ENCODE measurements around the gene NPAS3.

The NPAS3 gene

DNA sequence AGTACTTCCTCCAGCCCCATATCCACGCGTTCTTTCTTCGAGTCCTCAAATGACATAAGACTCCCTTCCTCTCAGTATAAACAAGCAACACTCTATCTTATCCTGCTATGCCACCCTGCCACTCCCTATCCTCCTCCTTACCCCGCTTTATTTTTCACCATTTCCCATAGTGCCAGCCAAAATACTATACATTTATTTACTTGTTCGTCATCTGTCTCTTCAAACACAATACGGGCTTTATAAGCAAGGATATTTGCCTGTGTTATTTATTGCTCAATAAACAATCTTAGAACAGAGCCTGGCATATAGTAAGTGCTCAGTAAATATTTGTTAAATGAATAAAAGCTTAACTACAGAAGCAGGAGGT is 567.3 kb downstream of the NPAS3 start:
- TF ChIP-seq POLR2AphosphoS5 (IDR thresholded peaks at IDR 0.05; ENCODE audit: low read depth, low read length) (no peak), TAF1 (IDR thresholded peaks at IDR 0.05; ENCODE audit: borderline replicate concordance, insufficient read depth, low read length) (no peak), SIN3A (IDR thresholded peaks at IDR 0.05; ENCODE audit: borderline replicate concordance, insufficient read depth, low read length) (no peak), FOXP2 (optimal IDR thresholded peaks at IDR 0.05; ENCODE audit: borderline replicate concordance, extremely low read depth, extremely low read length, insufficient read depth) (no peak)
- TF ChIP-seq, protein P1, sequence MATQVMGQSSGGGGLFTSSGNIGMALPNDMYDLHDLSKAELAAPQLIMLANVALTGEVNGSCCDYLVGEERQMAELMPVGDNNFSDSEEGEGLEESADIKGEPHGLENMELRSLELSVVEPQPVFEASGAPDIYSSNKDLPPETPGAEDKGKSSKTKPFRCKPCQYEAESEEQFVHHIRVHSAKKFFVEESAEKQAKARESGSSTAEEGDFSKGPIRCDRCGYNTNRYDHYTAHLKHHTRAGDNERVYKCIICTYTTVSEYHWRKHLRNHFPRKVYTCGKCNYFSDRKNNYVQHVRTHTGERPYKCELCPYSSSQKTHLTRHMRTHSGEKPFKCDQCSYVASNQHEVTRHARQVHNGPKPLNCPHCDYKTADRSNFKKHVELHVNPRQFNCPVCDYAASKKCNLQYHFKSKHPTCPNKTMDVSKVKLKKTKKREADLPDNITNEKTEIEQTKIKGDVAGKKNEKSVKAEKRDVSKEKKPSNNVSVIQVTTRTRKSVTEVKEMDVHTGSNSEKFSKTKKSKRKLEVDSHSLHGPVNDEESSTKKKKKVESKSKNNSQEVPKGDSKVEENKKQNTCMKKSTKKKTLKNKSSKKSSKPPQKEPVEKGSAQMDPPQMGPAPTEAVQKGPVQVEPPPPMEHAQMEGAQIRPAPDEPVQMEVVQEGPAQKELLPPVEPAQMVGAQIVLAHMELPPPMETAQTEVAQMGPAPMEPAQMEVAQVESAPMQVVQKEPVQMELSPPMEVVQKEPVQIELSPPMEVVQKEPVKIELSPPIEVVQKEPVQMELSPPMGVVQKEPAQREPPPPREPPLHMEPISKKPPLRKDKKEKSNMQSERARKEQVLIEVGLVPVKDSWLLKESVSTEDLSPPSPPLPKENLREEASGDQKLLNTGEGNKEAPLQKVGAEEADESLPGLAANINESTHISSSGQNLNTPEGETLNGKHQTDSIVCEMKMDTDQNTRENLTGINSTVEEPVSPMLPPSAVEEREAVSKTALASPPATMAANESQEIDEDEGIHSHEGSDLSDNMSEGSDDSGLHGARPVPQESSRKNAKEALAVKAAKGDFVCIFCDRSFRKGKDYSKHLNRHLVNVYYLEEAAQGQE (IDR thresholded peaks at IDR 0.05; ENCODE audit: insufficient read depth in 1 of 2, low read depth in 2 of 2, low read length in 2 of 2): no peak

- TF ChIP-seq, protein P1 (IDR thresholded peaks at IDR 0.05; ENCODE audit: insufficient read depth in 1 of 2, low read depth in 2 of 2, low read length in 2 of 2): no peak
- TF ChIP-seq SIN3A (IDR thresholded peaks at IDR 0.05; ENCODE audit: borderline replicate concordance, insufficient read depth, low read length) (no peak), FOXP2 (optimal IDR thresholded peaks at IDR 0.05; ENCODE audit: borderline replicate concordance, extremely low read depth, extremely low read length, insufficient read depth) (no peak), TAF1 (IDR thresholded peaks at IDR 0.05; ENCODE audit: borderline replicate concordance, insufficient read depth, low read length) (no peak), POLR2AphosphoS5 (IDR thresholded peaks at IDR 0.05; ENCODE audit: low read depth, low read length) (no peak)
Observed at GRCh38 chr14:33508126-33509062, 569.7 kb downstream of the NPAS3 start.

- TF ChIP-seq POLR2AphosphoS5 (IDR thresholded peaks at IDR 0.05; ENCODE audit: low read depth, low read length) (no peak), TAF1 (IDR thresholded peaks at IDR 0.05; ENCODE audit: borderline replicate concordance, insufficient read depth, low read length) (no peak), FOXP2 (optimal IDR thresholded peaks at IDR 0.05; ENCODE audit: borderline replicate concordance, extremely low read depth, extremely low read length, insufficient read depth) (no peak), SIN3A (IDR thresholded peaks at IDR 0.05; ENCODE audit: borderline replicate concordance, insufficient read depth, low read length) (no peak)
Observed at GRCh38 chr14:33509454-33509853, 570.8 kb downstream of the NPAS3 start.

- TF ChIP-seq FOXP2 (optimal IDR thresholded peaks at IDR 0.05; ENCODE audit: borderline replicate concordance, extremely low read depth, extremely low read length, insufficient read depth) (no peak), SIN3A (IDR thresholded peaks at IDR 0.05; ENCODE audit: borderline replicate concordance, insufficient read depth, low read length) (no peak), POLR2AphosphoS5 (IDR thresholded peaks at IDR 0.05; ENCODE audit: low read depth, low read length) (no peak), TAF1 (IDR thresholded peaks at IDR 0.05; ENCODE audit: borderline replicate concordance, insufficient read depth, low read length) (no peak)
- TF ChIP-seq, protein P1 (IDR thresholded peaks at IDR 0.05; ENCODE audit: insufficient read depth in 1 of 2, low read depth in 2 of 2, low read length in 2 of 2): no peak
Observed at GRCh38 chr14:33510063-33510481, 571.4 kb downstream of the NPAS3 start.

DNA sequence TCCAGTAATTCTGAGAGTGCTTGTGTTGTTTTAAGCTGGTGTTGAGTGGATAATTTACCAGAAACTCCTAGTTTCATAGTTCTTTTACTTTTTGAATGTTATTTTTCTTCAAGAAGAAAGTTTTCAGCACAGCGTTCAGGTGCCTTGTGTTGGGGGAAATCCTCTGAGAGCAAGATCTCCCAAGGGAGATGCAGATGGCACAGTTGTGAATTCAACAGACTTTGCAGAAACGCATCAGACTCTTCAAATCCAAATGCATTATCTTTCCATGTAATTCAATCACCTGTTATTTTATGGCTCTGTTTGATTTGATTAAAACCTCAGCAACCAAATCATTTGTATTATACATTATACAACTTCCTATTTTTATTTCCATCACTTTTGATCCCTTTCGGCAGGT is 572.3 kb downstream of the NPAS3 start:
- TF ChIP-seq FOXP2 (optimal IDR thresholded peaks at IDR 0.05; ENCODE audit: borderline replicate concordance, extremely low read depth, extremely low read length, insufficient read depth) (no peak), TAF1 (IDR thresholded peaks at IDR 0.05; ENCODE audit: borderline replicate concordance, insufficient read depth, low read length) (no peak), SIN3A (IDR thresholded peaks at IDR 0.05; ENCODE audit: borderline replicate concordance, insufficient read depth, low read length) (no peak), POLR2AphosphoS5 (IDR thresholded peaks at IDR 0.05; ENCODE audit: low read depth, low read length) (no peak)
- TF ChIP-seq, protein P1 (IDR thresholded peaks at IDR 0.05; ENCODE audit: insufficient read depth in 1 of 2, low read depth in 2 of 2, low read length in 2 of 2): no peak

Measured in PFSK-1 (cell line).